OCI-LY7 (cell line): ENCODE results near the gene FGD4.

Experiments
- CTCF ChIP-seq: fragments of 200-600 bp; sonication (generic); conservative IDR thresholded peaks from 2 replicates; pipeline ENCODE4 v1.5.1; 2014; ENCODE audit warnings: mild to moderate bottlenecking, antibody characterized with exemption, low read length, moderate library complexity, mixed read lengths
- EZH2phosphoT487 ChIP-seq: fragments of 200-600 bp; sonication (generic); IDR thresholded peaks from 2 replicates; pipeline ENCODE4 v1.6.1; 2018; ENCODE audit warnings: low read depth, borderline replicate concordance, mild to moderate bottlenecking, mixed run types, antibody characterized with exemption, low read length, moderate library complexity, mixed read lengths

DNA sequence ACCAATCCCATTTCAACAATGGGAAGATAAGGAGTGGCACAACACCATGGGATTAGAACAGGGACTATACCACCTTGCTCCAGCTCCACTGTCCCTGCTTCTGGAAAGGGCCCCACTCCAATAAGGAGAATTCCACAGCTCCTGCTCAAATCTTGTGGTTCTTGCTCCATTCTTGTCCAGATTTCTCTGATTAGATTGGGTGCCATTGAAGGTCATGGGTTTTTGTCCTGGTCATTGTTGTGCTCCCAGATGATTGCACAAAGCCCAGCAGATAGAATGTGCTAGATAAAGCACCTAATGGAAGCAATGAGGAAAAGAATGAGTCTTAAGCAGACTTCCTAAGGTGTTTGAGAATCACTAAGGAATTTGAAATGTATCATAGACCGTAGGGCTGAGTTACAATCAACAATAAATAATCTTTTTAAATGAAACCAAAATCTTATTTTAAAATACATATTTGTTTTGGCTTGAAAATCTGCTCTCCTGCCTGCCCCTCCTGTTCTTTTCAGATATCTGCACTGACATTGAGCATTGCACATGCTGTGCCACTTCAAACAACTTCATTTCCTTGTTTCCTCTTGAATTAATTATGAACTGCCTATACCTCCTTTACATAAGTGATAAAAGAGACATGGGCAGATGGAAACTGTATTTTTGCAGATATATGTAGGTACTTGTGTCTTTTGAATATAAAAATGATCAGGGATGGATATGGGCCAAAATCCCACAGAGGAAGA is 115.9 kb downstream of the FGD4 start:
- TF ChIP-seq CTCF (no peak), EZH2phosphoT487 (no peak)
